Measurements from ENCODE around the gene CHL1. TPM values are rescaled to one million over a fixed set of nuclear protein-coding genes. Genes with fewer than 3 reads are reported as not detected.

CHL1 gene
- total and polyA plus RNA-seq, 2 donors (not counting 1 experiment from before 2014, with no cell fraction given), result 6.2 to 18.0 TPM

GRCh38 chr3:263393-263792 is 66.8 kb downstream of the CHL1 start:
- H3K4me1 Mint-ChIP-seq, result peaks cover 2% of the 10 kb centered on the region
- POLR2A ChIA-PET, result no interaction called here
- ATAC-seq (ENCODE audit: low read depth) (no peak), DNase-seq (no peak)
- 86% methylated on average over 1 of the region's 4 CpGs for WGBS (ENCODE audit: insufficient coverage)
- H3K36me3 ChIP-seq (replicated peaks in 1 of 2; ENCODE audit: control extremely low read depth in 1 of 2, control insufficient read depth in 1 of 2, extremely low read depth in 1 of 2, insufficient read depth in 2 of 2, low read length in 1 of 2), result no peaks in the 10 kb centered on the region
- H3K79me2 ChIP-seq (ENCODE audit: control insufficient read depth, insufficient read depth, low read length), result no peaks in the 10 kb centered on the region
- H3K27ac ChIP-seq (ENCODE audit: low read length in 2 of 2), result no peak overlapping the region
- no peaks in the 10 kb centered on the region for H3K9me3 Mint-ChIP-seq (ENCODE audit: insufficient read depth)
- no peak overlapping the region for H2AFZ ChIP-seq (ENCODE audit: insufficient read depth, low read depth, low read length, poor library complexity, severe bottlenecking)
- TF ChIP-seq EZH2 (IDR thresholded peaks at IDR 0.05; ENCODE audit: borderline replicate concordance, insufficient read depth, low read depth, low read length, poor library complexity, severe bottlenecking) (no peak), CTCF (IDR thresholded peaks at IDR 0.05) (no peak)
- CTCF ChIA-PET, result interaction anchor here (1.6 kb wide), 1 partner anchor 221 kb away, joined by 3 read pairs; no protein-coding TSS in a partner anchor
- no peak overlapping the region for H3K27ac Mint-ChIP-seq
- no peak overlapping the region for H3K4me3 Mint-ChIP-seq
- H4K20me1 ChIP-seq (ENCODE audit: control insufficient read depth, insufficient read depth, low read length, poor library complexity, severe bottlenecking), result no peaks in the 10 kb centered on the region
- no peaks in the 10 kb centered on the region for H3K4me1 ChIP-seq (ENCODE audit: control insufficient read depth in 2 of 2, insufficient read depth in 2 of 2, low read length in 2 of 2)
- no peaks in the 10 kb centered on the region for H3K27me3 ChIP-seq (replicated peaks in 1 of 4; ENCODE audit: control extremely low read depth in 1 of 4, control insufficient read depth in 3 of 4, insufficient read depth in 4 of 4, low read length in 3 of 4)
- H3K4me3 ChIP-seq (ENCODE audit: control extremely low read depth in 1 of 5, extremely low read depth in 1 of 5, insufficient read depth in 1 of 5, low read depth in 2 of 5, low read length in 4 of 5), result no peak overlapping the region
- H3K4me2 ChIP-seq (replicated peaks; ENCODE audit: low read depth, low read length, poor library complexity, severe bottlenecking), result no peak overlapping the region
- no peak overlapping the region for H3K9ac ChIP-seq (ENCODE audit: low read length)
- H3K27me3 Mint-ChIP-seq, result no peaks in the 10 kb centered on the region
- H3K9me3 ChIP-seq (ENCODE audit: control extremely low read depth in 1 of 3, control insufficient read depth in 2 of 3, insufficient read depth in 1 of 3, low read length in 2 of 3), result no peaks in the 10 kb centered on the region
- intact Hi-C loops (cut with micrococcal nuclease), result no loop called here

GRCh38 chr3:264394-265156 is 68.0 kb downstream of the CHL1 start:
- H3K36me3 ChIP-seq (replicated peaks in 1 of 2; ENCODE audit: control extremely low read depth in 1 of 2, control insufficient read depth in 1 of 2, extremely low read depth in 1 of 2, insufficient read depth in 2 of 2, low read length in 1 of 2), result no peaks in the 10 kb centered on the region
- POLR2A ChIA-PET, result no interaction called here
- intact Hi-C loops (cut with micrococcal nuclease), result no loop called here
- no CpG with 5 or more reads among the region's 9 CpGs for WGBS (ENCODE audit: insufficient coverage)
- Mint-ChIP-seq H3K27ac (no peak overlapping the region), H3K4me3 (no peak overlapping the region), H3K27me3 (no peaks in the 10 kb centered on the region), H3K9me3 (ENCODE audit: insufficient read depth) (no peaks in the 10 kb centered on the region), H3K4me1 (peaks cover 8% of the 10 kb centered on the region)
- CTCF ChIA-PET, result interaction anchor here (1.1 kb wide), 1 partner anchor 18 kb away, joined by 3 read pairs; no protein-coding TSS in a partner anchor
- H3K9me3 ChIP-seq (ENCODE audit: control extremely low read depth in 1 of 3, control insufficient read depth in 2 of 3, insufficient read depth in 1 of 3, low read length in 2 of 3), result no peaks in the 10 kb centered on the region
- ATAC-seq (ENCODE audit: low read depth) (no peak), DNase-seq (no peak)
- H3K4me1 ChIP-seq (ENCODE audit: control insufficient read depth in 2 of 2, insufficient read depth in 2 of 2, low read length in 2 of 2), result no peaks in the 10 kb centered on the region
- H3K27ac ChIP-seq (ENCODE audit: low read length in 2 of 2), result no peak overlapping the region
- TF ChIP-seq CTCF (IDR thresholded peaks at IDR 0.05) (no peak), EZH2 (IDR thresholded peaks at IDR 0.05; ENCODE audit: borderline replicate concordance, insufficient read depth, low read depth, low read length, poor library complexity, severe bottlenecking) (no peak)
- H3K27me3 ChIP-seq (replicated peaks in 1 of 4; ENCODE audit: control extremely low read depth in 1 of 4, control insufficient read depth in 3 of 4, insufficient read depth in 4 of 4, low read length in 3 of 4), result no peaks in the 10 kb centered on the region
- no peak overlapping the region for H2AFZ ChIP-seq (ENCODE audit: insufficient read depth, low read depth, low read length, poor library complexity, severe bottlenecking)
- no peak overlapping the region for H3K9ac ChIP-seq (ENCODE audit: low read length)
- H3K79me2 ChIP-seq (ENCODE audit: control insufficient read depth, insufficient read depth, low read length), result no peaks in the 10 kb centered on the region
- no peak overlapping the region for H3K4me2 ChIP-seq (replicated peaks; ENCODE audit: low read depth, low read length, poor library complexity, severe bottlenecking)
- H3K4me3 ChIP-seq (ENCODE audit: control extremely low read depth in 1 of 5, extremely low read depth in 1 of 5, insufficient read depth in 1 of 5, low read depth in 2 of 5, low read length in 4 of 5), result no peak overlapping the region
- no peaks in the 10 kb centered on the region for H4K20me1 ChIP-seq (ENCODE audit: control insufficient read depth, insufficient read depth, low read length, poor library complexity, severe bottlenecking)
